ENCODE measurements around the gene TMEM141.
"Not testable (repeated sequence)": the region's sequence is repeated elsewhere in the genome, so short reads cannot be mapped to it uniquely, and the experiment has no call there.

Gene TMEM141

GRCh38 chr9:136833381-136834048 is 42.4 kb downstream of the TMEM141 start:
- not testable (repeated sequence) for DNase-seq (ENCODE audit: low read depth in 3 of 3)

- DNase-seq (ENCODE audit: low read depth in 3 of 3): no peak
These were observed 44.2 kb downstream of the TMEM141 start for GRCh38 chr9:136835162-136835931.

- DNase-seq (ENCODE audit: low read depth in 3 of 3): no peak
These were observed 45.1 kb downstream of the TMEM141 start for GRCh38 chr9:136835932-136836904.

- DNase-seq (ENCODE audit: low read depth in 3 of 3): no peak
These were observed 46.2 kb downstream of the TMEM141 start for GRCh38 chr9:136837146-136837855.

GRCh38 chr9:136837856-136838277 is 46.7 kb downstream of the TMEM141 start:
- DNase-seq (ENCODE audit: low read depth in 3 of 3): not testable (repeated sequence)

GRCh38 chr9:136838314-136839228 is 47.4 kb downstream of the TMEM141 start:
- DNase-seq (ENCODE audit: low read depth in 3 of 3): no peak

- no peak for DNase-seq (ENCODE audit: low read depth in 3 of 3)
These were observed 48.3 kb downstream of the TMEM141 start for GRCh38 chr9:136839229-136840139.

GRCh38 chr9:136840140-136840876 is 49.2 kb downstream of the TMEM141 start:
- no peak for DNase-seq (ENCODE audit: low read depth in 3 of 3)

- no peak for DNase-seq (ENCODE audit: low read depth in 3 of 3)
These were observed 49.9 kb downstream of the TMEM141 start for GRCh38 chr9:136840877-136841645.

- DNase-seq (ENCODE audit: low read depth in 3 of 3): not testable (repeated sequence)
These were observed 50.7 kb downstream of the TMEM141 start for GRCh38 chr9:136841646-136842379.

GRCh38 chr9:136842380-136842948 is 51.3 kb downstream of the TMEM141 start, which contains the start of gene AJM1:
Gene AJM1 (plus strand): TSS chr9:136842478. CDS start chr9:136844415, 1,937 bp downstream.
- peak; percentile 61 to 68 (median 66) for DNase-seq (ENCODE audit: low read depth in 3 of 3)

All from stimulated activated CD4-positive, alpha-beta T cell treated with anti-CD3 and anti-CD28 coated beads, TNF-alpha, amount 100 ng/mL, for 48 hours (primary cell).